Fibroblast of skin of back (primary cell): ENCODE measurements around the gene APMAP.
"Not testable (repeated sequence)": the region's sequence is repeated elsewhere in the genome, so short reads cannot be mapped to it uniquely, and the experiment has no call there.

Experiments used
- DNase-seq: peaks from one replicate; pipeline ENCODE4 v3.0.0-alpha.2; 2013

APMAP gene

GRCh38 chr20:25006431-25007167 lies 14.0 kb upstream of the APMAP start:
- no peak for DNase-seq

- DNase-seq: no peak
These were observed 13.1 kb upstream of the APMAP start for GRCh38 chr20:25005661-25006060.

GRCh38 chr20:25005220-25005619 lies 12.7 kb upstream of the APMAP start:
- DNase-seq: no peak

- DNase-seq: no peak
These were observed 10.5 kb upstream of the APMAP start for GRCh38 chr20:25003002-25003401.

- DNase-seq: not testable (repeated sequence)
These were observed 8.8 kb upstream of the APMAP start for GRCh38 chr20:25001323-25001722.

DNA sequence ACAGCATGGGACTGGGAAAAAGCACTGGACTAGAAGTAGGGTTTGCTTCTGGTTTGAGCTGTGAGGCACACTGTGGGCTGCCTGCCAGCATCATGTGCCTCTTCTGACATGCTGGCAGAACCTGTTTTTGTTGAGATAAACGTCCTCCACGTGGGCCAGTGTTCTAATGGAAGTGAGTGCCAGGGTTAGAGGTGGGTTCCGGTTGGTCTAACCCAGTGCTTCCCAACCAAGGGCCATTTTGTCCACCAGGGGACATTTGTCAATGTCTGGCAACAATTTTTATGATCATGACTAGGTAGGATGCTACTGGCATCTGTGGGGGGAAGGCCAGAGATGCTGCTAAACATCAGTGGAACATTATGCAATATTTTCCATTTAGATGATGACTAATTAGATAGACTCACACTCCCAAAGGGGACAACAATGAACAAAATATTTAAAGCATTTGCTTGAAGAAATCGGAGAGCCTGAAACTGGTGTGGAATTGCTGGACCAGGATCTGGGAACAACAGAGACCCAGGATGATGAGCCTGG lies 7.8 kb upstream of the APMAP start:
- peak; percentile 83 for DNase-seq

DNA sequence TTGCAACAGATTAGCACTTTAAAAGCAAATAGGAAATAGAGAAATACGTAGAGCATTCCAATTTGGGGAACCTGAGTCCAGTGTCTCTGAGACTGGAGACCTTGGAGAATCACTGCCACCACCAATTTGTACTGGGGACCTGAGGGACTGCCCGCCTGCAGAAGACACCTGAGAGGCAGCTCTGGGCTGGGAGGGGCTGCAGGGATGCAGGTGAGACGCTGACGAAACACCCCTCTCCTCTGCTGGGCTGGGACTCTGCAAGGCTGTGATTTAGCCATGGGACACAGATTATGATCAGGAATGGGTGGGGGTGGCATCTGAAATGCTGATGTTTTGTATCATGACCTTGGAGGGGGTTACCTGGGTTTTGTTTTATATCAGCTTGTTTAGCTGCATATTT lies 7.0 kb upstream of the APMAP start:
- DNase-seq: no peak

GRCh38 chr20:24998631-24999445 lies 6.3 kb upstream of the APMAP start:
- DNase-seq: no peak

DNA sequence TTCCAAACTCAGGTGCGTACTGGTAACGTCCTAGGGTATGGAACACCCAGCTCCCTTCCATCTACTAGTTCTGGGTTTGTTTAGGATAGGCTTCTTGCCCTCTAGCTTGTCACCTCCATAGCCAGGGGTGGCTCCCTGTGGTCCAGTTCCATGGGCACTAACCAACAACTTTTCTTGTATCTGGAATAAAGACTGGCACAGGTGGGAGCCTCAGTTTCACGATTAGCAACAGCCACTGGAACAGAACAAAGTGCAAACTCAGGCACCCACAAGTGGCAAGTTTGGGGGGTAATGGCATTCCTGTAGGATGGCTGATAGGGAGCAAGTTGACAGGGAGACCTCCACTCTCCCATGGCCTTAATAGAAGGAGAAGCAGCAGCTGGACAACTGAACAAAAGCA lies 5.6 kb upstream of the APMAP start:
- no peak for DNase-seq

DNA sequence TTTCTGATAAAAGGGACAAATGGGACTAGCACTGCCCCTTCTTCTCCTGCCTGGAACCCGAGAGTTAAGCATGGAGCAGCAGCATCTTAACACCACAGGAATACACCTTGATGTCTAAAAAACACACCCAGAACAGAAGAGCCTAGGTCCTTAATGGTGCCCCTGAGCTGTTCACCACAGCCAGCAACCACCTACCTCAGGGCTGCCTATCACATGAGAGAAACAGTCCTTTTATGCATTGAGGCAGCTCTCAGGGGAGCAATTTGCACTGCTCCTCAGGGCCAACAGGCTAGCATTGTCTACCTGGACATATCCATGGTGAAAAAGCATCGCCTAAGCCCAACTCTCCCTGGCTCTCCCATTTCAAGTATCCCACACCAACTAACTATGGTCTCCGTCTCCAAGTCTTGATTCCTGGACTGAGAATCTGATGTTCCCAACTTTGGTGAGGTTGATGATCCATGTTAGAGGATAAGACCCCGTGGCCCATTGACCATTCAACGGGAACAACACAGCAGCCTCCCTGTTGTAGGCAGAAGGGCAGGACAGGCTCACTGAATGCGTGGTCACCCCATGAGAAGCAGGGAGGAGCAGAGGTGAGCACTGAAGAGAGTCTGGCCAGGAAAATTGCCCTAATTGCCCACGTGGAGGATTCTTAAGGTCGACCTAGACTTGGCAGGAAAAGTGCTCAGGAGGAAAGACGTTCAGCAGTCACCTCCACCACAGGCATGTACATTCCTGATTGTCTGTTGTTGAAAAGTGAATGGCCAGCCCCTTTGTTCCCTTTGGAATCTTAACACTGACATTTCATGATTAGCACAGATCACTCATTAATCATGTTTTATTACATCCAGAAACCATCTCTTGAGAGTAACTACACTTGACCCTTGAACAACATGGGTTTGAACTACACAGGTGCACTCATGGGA lies 4.2 kb upstream of the APMAP start:
- no peak for DNase-seq

DNA sequence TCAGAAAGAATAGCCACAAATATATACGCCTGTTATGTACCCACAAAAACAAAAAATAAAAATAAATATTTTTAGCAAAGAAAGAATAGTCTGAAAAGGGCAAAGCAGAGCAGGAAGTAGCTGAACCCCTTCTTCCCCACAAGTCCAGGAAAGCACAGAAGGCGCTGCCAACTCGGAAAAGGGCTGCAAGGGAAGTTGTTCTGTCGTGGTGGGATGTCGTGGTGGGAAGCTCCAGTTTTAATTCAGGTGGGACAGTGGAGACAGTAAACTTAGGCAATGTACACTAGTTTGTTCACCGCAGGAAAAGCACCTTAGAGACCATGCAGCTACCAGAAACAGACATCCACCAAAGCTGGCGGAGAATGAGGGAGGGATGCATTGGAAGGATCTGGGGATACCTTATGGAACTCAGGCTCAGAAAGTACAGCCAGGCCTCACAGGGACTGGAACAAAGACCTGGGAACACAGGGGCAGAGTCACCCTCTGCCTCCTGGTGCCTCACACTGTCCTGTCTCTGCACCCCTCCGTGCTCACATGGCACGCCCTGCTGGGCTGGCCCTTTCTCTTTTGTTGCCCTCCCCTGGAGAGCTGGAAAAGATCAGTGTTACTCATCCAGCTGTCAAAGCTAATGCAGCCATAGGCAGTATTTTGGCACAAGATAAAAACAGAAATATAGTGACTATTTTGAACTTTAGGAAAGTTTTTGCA lies 3.3 kb upstream of the APMAP start:
- DNase-seq: peak; percentile 45

- peak; percentile 78 for DNase-seq
These were observed 2.2 kb upstream of the APMAP start for GRCh38 chr20:24994470-24995368.

DNA sequence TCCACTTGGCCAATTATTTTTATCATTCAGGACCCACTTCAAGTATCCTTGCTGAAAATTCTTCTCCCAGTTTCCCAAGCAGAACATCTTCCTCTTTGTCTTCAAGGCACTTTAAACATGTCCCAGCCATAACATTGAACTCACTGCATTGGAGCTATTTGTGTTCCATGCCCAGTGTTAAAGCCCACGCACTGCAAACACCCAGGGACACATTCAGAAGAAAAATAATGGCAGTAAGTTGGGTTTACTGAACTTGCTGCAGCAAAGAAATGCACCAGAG lies 1.6 kb upstream of the APMAP start:
- no peak for DNase-seq

GRCh38 chr20:24993337-24994185 lies 1.0 kb upstream of the APMAP start:
- peak; percentile 60 for DNase-seq

DNA sequence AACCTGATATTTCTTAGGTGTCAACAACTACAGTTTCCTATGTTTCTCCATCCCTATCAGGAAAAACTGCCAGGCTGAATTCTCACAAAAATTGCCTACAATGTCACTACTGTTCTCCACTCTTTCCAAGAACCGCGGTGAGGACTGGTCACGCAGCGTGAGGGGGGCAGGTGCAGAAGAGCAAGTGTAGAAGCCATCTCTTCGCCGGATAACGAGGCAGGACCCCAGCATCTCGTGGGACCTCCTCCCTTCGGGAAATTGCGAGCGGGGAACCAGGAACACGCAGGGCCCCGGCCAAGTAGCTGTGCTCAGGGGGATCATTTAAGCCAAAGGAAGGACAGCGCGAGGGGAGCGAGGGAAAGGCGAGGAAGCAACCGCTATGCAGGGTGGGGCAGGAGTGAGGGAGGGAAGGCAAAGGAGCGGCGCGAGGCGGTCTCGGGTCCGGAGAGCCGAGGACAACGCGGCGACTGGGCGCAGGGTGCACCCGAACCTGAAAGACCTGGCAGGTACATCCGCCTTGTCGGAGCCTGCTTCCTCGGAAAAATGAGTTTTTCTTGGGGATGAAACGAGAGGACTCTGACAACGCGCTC lies 559 bp downstream of the APMAP start:
- peak; percentile 17 for DNase-seq

- DNase-seq: no peak
These were observed 1.7 kb downstream of the APMAP start for GRCh38 chr20:24990810-24991252.

DNA sequence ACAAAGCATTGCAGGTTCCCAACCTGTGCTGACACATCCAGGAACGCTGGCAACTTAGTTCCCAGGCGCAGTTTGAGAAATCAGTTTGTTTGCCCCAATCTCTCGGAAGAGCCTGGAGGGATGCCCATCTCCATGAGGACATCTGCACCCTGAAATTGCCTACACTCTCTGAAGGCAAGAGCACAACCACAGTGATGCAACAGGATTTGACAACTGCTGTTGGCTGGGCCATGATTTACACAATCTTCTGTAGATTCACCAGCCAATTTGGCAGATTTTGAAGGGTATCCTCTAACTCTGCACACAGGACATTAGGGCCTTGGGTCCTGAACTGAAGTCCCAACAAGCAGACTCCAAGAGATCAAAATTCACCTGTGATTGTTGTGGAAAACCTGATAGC lies 3.4 kb downstream of the APMAP start:
- no peak for DNase-seq

DNA sequence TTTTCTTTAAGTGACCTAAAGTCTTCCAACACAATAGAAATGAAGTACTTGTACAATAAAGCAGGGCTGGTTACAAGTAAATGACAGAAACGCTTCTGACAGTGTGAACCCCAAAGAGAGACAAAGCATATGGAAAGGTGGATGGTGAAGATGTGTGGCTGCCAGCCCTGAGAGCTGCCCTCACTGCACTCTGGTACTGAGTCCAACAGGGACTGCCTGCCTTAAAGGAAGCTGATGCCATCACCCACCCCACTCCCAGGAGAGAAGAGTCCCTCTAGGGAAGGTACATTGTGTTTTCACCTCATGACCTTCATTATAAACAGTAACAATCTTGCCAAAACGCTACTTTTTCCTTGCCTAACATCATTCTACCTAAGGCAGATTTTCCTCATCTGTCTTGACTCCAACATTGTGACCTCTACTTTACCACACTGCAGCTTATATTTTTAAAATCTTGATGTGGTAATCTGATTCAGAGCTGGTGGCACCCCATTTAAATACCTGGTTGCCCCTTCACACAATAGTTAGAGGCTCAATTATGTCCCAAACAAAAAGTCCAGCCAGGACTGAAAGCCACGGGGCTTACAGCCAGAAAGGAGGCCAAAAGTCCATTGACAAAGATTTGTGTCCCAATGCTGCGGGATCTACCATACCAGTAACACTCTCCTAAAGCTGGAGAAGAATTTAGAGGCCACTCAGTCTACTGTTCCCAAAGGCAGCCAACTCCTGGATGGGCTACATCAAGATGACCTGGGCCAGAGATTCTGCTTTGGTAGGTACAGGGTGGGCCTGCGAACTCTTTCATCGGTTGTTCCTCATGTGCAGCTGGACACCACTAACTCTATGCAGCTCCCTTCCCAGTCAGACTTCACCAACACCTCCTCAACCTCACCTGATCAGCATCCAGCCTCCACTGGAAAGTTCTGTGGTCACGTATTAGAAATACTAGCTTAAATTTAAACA lies 4.4 kb downstream of the APMAP start:
- no peak for DNase-seq
